CD4-positive, alpha-beta T cell treated with Interleukin-12 subunit alpha and Interleukin-12 subunit beta, for 1 hour (primary cell): ENCODE results near the gene SULT1E1.
"Not testable (repeated sequence)": the region's sequence is repeated elsewhere in the genome, so short reads cannot be mapped to it uniquely, and the experiment has no call there.

ENCODE experiments used
- DNase-seq: peaks from one replicate; pipeline ENCODE4 v3.0.0-alpha.2; 2020

The SULT1E1 gene

DNA sequence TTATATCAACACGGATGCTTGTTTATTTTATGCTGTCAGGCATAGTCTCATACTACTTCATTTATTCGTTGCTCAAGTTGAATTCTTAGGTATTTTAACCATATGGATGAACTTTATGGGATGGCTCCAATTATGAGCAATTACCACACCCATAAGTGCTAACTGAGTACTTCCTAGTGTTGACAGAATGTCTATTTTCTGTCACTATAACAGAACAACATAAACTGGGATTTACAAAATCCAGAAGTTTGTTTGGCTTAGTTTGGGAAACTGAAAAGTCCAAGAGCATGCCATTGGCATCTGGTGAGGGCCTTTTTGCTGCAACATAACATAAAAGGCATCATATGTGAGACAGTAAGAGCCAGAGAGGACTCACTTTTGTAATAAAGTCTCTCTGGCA lies 21.0 kb downstream of the SULT1E1 start:
- DNase-seq = no peak

DNA sequence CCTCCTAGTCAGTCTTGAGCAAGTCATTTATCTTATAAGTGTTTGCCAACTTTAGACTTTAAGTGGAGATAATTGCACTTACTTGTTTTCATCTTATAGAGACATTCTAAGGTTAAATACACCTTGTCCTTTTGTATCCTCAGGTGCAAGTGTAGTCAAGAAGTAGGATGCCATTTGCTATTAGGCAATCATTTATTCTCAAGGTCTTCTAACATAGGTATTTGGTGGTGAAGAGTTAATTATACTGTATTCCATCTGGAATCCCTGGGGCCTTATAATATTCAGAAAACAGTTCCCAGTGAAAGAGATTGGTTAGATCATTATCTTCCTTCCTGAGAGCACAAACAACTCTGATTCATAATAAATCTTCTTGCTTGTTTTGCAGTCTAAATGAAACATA lies 23.7 kb downstream of the SULT1E1 start:
- DNase-seq = no peak

DNA sequence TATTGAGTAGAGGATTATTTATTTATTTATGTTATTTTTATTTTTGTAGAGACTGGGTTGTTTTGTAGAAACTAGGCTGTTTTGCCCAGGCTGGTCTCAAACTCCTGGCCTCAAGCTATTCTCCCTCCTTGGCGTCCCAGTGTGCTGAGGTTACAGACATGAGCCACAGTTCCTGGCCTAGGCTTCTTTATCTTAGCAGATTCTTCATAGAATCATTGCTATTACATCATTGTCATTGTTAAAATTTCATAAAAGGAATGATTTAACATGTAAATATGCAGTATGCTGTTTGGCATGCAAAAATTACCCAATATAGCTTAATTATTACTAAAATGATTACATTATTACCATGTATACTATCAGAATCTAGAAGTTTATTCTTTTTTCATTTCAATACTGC lies 24.2 kb downstream of the SULT1E1 start:
- no peak for DNase-seq

DNA sequence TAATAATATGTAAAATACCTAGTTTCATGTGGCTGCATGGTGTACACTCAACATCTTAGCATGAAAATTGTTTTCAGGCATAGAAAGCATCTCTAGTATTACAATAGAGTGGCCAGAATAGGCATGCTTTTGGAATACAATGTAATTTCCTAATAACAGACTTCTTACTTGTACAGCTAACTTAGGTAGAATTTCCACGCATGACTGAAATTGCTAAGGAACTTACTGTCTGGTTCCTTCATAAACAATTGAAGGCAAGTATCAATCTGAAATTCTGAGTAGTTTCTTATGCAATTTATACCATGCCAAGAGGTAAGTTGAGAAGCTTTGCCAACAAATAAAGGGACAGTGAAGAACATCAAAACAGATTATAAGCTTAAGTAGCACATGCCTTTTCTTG lies 26.7 kb downstream of the SULT1E1 start:
- DNase-seq = no peak

DNA sequence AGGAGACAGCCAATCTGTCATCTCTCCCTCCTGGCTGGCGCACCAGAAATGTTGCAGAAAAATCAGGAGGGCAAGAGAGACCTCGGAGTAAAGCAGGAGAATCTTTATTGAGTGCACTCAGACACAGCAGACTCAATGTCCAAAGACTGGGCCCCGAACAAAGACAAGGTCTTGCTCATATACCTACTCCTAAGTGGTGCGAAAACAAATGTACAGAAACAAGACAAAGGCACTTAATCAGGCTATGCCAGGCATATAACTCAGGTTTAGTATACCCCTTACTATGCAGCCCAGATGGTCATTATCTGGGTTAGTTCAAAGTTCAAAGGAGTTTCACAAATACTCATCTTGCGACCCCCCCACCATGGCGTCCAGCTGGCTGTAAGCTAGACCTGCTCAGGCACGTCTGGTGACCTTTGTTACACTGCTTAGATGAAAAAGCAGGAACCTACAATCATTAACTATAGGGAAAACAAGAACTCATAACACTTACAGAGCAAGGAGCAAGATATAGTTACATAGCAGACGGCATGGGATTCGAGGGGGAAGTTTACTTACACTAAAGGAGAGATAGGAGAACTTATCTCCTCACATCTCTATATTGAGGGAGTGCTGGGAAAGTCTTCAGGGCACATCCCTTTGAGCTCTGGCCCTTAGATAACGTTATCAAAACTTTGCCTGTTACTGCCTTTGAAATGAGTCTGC lies 27.5 kb downstream of the SULT1E1 start:
- no peak for DNase-seq

DNA sequence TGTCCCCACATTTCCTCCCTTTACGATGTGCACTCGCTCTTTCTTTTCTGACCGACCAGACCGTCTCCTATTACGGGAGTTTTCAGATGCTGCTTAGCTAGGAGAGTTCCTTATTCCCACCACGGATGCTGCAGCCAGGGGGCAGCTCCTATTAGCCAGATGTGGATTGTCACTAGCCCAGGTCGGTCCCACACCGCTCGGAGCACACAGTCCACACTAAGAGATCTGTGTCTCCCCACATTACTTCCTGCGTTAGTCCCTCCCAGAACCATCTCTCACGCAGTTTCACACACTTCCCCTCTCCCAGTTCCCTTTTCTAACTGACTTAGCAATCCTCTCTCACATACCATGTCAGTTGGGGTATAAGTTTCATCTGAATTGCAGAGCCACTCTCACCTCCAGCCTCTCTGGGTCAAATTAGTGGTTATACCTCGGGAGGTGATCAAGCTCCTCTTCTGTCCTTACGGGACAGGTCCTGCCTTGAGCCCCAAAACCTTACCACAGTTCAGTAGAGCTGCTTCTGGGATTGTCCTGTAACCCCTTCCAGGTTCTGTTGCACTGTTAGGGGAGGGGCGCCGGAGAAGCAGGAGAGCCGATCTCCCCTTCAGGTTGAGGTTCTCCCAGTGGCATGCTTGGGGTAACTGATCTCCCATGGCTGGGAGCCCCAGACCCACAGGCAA lies 28.2 kb downstream of the SULT1E1 start:
- DNase-seq = peak; percentile 20

DNA sequence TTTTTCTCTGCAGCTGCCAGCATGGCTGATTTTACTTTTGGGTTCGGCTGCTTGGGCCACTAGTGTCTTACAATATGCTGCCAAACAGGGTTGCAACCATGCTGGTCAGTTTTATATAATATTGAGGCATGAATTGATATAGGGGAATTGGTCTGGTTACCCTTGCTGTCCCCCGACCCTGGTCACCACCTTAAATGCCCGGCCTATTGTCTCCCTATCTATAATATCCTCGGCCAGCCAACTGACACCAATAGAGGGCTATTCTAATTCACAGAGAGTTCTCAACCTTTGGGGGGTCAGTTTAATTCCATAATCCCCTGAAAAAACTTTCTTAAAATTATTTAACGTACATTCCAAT lies 28.7 kb downstream of the SULT1E1 start:
- no peak for DNase-seq

DNA sequence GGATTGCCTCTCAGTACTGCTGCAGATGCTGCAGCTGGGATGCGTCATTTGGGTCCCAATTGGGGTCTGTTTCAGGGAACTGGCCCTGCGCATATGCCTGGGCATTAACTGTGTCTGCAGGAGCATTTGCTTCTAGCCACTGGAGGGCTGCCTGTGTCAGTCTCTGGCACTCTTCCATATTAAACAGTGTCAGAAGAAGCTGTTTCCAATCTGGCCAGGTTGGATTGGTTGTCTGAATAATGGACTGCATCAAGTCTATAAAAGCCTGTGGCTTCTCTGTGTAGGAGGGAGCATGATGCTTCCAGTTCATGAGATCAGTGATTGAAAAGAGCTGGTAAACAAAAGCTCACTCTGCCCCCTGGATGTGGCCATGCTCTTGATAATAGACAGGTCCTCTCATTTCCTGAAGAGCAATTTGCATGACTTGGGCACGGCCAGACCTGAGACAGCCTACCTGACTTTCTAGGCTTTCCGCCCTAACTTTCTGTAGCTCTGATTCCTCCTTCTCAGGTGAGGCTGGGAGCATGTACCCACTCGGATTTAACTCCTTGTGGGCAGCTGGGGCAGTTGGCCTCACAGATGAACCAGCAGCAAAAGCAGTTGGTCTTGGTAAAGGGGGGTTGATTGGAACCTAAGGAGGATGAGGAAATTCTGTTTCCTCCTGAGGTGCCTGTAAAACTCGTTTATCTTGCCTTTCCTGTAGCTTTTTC lies 29.2 kb downstream of the SULT1E1 start:
- DNase-seq = no peak

DNA sequence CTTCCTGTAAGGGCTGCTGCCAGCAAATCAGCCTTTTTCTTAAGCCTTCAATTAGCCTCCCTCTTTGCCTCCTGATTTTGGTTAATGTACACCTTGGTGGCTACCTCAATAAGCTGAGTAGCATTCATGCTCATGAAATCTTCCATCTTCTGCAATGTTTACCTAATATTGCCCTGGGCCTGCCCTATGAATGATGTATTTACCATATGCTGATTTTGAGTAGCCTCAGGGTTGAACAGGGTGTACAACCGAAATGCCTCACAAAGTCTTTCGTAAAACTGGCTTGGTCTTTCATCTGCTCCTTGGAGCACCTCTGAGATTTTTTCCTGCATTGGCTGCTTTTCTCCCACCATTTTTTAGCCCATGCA lies 29.8 kb downstream of the SULT1E1 start:
- DNase-seq = no peak

DNA sequence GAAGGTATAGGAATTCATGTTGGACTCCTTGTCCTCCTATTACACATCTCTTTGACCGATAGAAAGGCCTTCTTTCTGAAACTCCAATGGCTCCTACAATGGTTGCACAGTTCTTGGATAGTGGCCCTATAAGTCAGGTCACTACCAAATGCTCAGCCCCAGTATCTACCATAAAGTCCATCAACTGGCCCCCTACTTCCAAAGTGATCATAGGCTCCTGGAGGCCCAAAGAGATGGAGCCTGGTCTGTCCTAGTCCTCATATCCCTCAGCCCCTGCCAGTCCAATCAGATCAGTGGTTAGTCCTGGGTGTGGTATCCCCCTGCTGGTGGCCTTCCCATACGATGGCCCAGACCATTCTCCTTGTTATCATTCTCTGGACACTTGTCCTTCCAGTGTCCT lies 30.3 kb downstream of the SULT1E1 start:
- no peak for DNase-seq

DNA sequence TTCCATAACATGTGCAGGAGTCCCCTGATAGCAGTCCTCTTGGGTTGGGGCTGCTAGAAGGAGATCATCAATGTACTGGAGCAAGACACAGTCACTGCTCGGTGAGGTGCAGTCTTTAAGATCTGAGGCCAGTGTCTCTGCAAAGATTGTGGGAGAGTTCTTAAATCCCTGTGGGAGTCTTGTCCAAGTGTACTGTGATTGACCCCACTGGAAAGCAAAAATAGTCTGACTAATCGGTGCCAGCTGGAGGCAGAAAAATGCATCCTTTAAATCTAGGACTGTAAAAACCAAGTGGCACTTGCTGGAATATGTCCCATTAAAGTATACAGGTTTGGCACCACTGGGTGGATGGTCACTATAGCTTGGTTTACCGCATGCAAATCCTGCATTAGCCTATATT lies 31.1 kb downstream of the SULT1E1 start:
- no peak for DNase-seq

DNA sequence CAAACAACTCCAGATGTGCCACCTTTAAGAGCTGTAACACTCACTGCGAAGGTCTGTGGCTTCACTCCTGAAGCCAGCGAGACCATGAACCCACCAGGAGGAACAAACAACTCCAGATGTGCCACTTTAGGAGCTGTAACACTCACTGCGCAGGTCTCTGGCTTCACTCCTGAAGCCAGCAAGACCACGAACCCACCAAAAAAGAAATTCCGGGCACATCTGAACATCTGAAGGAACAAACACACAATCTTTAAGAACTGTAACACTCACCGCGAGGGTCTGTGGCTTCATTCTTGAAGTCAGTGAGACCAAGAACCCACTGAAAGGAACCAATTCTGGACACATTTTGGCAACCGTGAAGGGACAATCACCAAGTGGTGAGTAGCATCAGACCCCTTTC lies 34.9 kb downstream of the SULT1E1 start:
- not testable (repeated sequence) for DNase-seq

DNA sequence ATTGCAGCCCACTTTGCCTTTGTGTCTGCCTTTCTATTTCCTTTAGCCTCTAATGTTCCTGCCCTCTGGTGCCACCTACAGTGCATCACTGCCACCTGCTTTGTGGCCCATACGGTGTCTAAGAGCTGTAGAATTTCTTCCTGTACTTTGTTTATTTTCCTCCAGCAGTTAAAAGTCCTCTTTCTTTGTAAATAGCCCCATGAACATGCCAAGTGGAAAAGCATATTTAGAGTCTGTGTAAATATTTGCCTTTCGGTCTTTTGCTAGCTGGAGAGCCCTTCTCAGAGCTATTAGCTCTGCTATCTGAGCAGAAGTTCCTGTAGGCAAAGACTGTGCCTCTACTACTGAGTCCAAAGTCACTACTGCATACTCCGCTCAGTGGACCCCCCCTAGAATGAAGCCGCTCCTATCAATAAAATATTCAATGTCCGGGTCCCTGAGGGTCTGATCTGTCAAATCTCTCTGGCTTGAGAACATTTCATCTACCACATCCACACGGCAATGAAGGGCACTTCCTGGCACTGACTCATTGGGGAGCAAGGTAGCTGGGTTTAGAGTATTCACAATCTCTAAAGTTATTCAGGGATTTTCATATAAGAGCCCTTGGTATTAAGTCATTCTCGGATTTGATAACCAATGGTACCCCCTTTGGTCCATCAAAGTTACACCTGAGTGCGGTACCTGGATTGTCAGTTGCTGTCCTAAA lies 36.3 kb downstream of the SULT1E1 start:
- peak; percentile 49 for DNase-seq

DNA sequence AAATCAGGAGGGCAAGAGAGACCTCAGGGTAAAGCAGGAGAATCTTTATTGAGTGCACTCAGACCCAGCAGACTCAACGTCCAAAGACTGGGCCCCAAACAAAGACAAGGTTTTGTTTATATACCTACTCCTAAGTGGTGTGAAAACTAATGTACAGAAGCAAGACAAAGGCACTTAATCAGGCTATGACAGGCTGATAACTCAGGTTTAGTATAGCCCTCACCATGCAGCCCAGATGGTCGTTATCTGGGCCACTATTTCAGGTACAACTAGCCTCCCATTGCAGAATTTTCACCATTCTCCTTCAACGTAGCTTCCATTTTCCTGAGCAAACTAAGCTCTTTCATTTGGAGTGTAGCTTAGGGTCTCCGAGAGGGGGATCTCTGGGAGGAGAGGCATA lies 36.9 kb downstream of the SULT1E1 start:
- DNase-seq = no peak

DNA sequence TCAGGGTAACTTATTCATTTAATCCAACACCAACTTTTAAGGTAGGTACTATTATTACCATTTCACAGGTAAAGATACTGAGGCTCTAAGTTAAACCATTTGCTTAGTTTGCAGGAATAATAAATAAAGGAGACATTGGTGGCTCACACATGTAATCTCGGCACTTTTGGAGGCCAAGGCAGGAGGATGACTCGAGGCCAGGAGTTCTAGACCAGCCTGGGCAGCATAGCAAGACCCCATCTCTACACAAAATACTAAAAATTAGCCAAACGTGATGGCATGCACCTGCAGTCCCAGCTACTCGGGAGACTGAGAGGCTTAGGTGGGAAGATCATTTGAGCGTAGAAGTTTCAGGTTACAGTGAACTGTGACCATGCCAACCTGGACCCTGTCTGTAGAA lies 37.7 kb downstream of the SULT1E1 start:
- DNase-seq = no peak

DNA sequence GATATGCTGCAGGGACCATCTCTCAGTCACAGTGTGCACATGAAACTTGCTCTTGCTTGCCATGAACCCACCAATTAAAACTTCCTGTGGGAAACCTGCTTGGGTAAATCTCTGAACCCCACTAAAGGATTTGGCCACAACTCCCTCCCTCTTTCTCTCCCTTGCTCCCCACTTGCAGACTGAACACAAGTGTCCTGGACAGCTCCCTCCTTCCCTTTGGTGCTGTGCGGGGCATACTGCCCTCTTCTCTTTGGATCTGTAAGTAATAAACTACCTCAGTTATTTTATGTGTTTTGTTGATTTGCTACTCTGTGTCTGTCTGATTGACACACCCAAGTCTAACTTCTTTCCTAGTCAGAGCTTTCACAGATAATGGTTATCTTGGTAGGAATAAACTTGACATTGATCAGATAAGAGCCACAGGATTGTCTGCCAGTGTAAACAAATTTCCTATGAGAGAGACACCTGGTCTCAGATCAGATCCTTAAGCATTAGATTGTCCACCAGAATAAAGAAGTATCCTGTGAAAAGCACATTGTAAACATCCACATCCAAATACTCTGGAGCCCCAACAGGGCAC lies 41.8 kb downstream of the SULT1E1 start:
- DNase-seq = no peak

DNA sequence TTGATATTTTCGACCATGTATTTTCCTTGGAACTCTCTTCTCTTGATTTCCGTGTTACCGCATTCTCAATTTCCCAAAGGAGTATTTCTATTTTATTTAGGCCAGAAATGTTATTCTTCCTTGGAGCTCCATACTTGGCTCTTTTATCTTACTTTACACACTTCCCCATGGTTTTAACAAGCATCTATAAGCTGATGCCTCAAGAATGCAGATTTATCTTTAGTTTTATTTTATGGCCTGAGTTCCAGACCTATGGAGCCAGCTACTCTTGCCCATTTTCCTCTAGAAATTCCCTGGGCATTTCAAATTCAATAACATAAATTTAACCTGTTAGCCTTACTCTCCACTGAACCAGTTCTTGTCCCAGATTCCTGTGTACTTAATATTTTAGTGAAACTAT lies 43.7 kb downstream of the SULT1E1 start:
- no peak for DNase-seq

DNA sequence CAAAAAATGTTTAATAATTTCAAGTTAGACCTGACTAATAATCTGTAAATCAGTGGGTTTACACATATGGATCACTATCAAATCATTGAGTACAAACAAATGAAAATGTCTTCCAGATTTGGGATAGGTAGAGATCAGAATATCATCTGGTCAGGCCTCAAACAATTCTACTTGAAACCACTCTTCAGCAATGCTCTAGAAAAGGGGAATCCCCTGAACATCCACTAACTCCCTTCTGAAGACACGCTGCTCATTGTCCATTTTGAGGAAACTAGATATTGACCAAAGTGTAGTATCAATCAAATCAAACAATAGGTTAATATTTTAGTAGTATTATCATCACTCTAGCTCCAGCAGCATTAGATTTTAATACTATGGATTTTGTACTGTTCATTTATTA lies 46.3 kb downstream of the SULT1E1 start:
- no peak for DNase-seq

DNA sequence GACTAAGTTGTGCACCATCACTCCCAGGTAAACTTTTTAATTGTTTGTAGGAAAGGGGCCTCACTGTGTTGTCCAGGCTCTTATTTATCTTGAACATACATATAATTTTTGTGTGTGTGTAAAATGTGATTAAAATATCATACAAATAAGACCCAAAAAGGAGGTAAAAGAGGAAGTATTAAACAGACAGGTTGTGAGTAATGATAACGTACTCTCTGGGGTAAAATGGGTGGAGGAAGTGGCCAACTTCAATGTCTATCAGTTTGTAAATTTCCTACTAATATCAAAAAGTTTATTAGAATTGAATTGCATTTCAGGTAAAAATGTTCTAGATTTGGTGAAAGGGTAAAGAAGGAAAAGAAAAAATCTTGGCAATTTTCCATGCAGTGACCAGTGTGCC lies 48.8 kb downstream of the SULT1E1 start:
- DNase-seq = no peak

DNA sequence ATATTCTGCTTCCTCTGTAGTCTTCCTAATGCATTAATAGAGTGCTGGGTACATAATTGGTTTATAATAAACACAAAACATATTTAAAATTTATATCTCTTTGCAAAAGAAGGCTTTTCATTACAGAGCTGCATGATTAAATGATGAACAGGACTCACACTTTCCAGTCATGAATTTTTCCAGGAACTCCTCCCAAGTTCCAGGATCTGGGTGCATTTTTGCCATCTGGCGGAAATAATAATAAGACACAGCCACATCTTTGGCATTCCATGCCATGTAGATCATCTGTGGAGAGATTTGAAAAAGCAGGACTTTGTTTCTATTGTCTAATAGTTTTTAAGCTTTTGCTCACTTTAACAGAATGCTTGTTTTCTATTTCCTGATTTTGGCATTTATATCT lies 59.3 kb downstream of the SULT1E1 start:
- no peak for DNase-seq

DNA sequence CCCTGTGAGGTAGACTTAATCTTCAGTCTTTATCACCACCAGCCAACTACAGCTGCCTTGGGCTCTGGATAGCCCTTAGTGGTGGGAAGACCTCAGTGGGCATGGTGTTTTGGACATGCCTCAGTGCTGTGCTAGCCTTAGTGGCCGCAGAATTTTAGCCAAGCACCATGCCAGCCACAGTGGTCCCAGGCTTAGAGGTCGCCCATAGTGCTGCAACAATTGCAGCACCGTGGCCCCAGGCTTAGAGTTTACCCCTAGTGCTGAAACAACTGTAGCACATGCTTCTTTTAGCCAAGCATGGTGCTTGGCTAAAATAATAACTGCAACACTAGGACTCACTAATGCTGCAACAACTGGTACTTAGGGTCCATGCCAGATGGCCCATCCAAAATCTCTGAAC lies 60.6 kb downstream of the SULT1E1 start:
- no peak for DNase-seq

DNA sequence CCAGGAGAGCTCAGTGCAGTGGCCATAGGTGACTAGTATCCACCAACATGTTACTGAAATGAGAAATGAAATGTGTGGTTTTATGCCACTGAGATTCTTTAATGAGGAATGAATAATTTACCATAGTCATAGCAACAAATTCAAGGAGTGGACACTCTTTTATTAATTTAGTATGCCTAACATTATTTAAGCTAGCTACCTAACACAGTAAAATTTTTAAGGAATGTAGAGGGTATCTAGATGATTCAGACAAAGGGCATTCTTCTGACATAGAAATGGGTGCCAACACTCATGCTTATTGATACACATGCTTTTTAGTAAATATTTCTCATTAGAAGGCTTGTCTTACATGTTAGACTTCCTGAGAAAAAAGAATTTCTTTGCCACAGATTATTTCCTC lies 66.2 kb downstream of the SULT1E1 start:
- DNase-seq = no peak
